AG10803 (cell line): ENCODE results near the gene OSMR.

ENCODE experiments used
- DNase-seq: peaks from one replicate; pipeline ENCODE4 v3.0.0; 2010; ENCODE audit warnings: low read depth
- H3K4me3 ChIP-seq: 2 replicates; pipeline ENCODE4 v1.5.1; 2011; ENCODE audit warnings: mild to moderate bottlenecking, low read length, control low read depth
- TF ChIP-seq, protein P1 (sequence below): conservative IDR thresholded peaks from 2 replicates; pipeline ENCODE4 v1.5.1; 2011; ENCODE audit warnings: mild to moderate bottlenecking, low read length, control low read depth, inconsistent platforms

The OSMR gene

DNA sequence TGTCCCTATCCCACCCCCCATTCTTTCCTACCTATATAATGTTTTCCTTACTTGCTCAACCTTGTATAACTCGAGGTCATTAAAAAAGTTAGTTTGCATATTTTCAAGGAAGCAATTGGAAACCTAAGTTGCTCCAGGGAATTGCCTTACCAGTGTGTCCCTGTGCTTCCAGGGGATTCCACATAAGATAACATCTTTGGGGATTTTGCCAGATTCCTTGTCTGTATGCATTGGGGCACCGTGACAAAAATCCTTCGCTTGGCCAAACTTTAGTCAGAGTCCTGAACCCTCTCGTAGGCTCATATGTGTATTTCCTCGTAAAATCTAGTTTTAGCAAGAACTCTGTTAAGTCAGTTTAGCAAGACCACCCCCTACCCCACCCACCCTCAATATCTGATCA lies 14.7 kb upstream of the OSMR start:
- H3K4me3 ChIP-seq = no peak overlapping the region
- TF ChIP-seq, protein P1, sequence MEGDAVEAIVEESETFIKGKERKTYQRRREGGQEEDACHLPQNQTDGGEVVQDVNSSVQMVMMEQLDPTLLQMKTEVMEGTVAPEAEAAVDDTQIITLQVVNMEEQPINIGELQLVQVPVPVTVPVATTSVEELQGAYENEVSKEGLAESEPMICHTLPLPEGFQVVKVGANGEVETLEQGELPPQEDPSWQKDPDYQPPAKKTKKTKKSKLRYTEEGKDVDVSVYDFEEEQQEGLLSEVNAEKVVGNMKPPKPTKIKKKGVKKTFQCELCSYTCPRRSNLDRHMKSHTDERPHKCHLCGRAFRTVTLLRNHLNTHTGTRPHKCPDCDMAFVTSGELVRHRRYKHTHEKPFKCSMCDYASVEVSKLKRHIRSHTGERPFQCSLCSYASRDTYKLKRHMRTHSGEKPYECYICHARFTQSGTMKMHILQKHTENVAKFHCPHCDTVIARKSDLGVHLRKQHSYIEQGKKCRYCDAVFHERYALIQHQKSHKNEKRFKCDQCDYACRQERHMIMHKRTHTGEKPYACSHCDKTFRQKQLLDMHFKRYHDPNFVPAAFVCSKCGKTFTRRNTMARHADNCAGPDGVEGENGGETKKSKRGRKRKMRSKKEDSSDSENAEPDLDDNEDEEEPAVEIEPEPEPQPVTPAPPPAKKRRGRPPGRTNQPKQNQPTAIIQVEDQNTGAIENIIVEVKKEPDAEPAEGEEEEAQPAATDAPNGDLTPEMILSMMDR = no peak
- no peak for DNase-seq

DNA sequence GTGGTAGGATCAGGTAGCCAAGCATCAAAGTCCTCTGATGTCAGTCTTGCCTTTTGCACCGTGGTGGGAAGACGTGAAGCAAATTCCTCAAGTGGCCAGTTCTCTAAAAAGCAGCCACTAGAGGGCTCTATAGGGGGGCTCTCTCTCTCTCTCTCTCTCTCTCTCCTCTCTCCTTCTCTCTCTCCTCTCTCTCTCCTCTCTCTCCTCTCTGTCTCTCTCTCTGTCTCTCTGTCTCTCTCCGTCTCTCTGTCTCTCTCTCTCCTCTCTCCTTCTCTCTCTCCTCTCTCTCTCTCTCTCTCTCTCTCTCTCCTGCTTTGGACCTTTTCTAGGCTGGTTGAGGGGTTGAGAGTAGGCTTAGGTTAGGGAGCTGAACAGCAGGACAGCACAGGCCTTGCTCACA lies 13.9 kb upstream of the OSMR start:
- TF ChIP-seq, protein P1 = peak; percentile 63

DNA sequence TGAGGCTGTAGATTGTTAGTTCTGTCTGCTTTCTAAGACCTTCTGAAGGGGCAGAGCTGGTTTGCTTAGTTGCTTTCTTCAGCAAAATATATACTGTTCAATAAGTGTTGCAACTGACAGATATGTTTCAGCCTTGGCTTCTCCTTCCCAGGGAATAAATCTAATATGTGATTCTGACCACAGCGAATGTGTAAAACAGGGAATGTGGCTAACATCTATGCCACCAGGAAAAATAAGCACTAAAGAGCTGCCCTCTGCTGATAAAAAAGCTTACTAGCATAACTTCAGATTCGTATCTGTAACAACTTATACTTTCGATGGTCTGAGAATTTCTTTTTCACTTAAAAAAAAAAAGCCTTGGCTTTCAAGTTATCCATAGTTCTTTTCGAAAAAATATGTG lies 13.0 kb upstream of the OSMR start:
- TF ChIP-seq, protein P1 = no peak
- no peak for DNase-seq
- no peak overlapping the region for H3K4me3 ChIP-seq

More for the DNA sequence above, 13.9 kb upstream of the OSMR start:
- no peak overlapping the region for H3K4me3 ChIP-seq
- DNase-seq = peak; percentile 62

DNA sequence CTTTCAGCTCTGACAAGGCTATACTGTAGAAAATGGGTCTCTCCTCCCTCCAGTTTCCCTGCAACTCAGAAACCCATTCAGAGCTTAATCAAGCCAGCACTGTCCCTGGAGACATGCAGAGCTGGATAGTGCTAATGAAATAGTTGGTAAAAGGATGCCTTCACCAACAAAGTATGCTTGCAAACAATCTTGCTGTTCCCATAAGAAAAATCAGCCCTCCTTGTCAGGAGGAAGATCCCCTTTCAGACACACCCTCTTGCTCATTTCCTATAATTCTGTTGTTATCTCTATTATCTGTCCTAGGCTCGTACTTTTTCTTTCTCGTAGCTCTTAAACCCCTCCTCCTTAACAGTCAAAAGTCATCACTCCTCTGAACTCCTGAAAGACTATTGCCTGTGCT lies 9.9 kb upstream of the OSMR start:
- DNase-seq = peak; percentile 78

DNA sequence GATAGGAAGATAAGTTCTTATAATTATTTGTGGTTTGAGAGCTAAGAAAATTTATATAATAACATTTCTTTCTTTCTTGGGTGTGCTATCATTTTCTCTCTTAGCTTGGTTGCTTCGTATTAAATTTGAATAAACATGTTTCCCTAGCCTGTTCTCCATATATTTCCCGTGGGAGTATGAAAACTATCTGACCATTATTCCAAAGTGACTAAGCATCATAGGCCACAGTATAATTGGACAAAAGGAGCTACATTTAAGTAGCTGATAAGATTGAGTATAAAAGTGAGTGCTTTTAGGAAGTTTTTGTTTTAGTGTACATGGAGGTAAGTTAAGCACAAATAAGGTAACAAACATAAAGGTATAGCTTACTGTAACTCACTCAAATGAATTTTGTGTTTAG lies 8.4 kb upstream of the OSMR start:
- H3K4me3 ChIP-seq = no peak overlapping the region
- no peak for DNase-seq
- TF ChIP-seq, protein P1 = no peak

More for the DNA sequence above, 9.9 kb upstream of the OSMR start:
- H3K4me3 ChIP-seq = no peak overlapping the region
- TF ChIP-seq, protein P1 = no peak

DNA sequence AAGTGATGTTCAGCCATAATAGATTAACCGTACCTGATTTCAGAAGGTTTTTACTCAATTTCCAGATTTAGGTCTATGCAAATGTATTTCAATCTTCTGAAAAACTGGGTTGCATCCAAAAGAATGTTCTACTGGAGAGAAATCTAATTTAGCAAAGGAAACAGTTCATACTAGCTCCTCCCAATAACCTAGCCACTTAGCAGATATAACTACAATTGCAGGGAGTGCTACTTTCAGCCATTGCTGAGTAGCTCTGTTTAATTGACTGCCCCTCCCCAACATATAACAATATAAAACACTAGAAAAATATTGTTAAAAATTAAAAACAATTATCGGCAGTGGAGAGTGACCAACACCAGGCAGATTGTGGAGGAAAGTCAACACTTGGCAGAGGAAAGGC lies 7.9 kb upstream of the OSMR start:
- TF ChIP-seq, protein P1 = no peak

DNA sequence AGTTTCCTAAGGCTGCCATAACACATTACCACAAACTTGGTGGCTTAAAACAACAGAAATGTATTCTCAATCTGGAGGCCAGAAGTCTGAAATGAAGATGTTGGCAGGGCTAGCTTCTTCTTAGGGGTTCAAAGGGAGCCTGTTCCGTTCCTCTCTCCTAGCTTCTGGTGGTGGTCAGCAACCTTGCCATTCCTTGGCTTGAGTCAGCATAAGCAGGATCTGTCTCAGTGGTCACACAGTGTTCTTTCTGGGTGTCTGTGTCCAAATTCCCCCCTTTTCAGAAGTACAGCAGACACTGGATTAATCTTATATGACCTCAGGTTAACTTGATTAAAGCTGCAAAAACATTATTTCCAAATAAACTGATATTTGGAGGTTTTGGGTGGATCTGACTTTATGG lies 2.1 kb upstream of the OSMR start:
- TF ChIP-seq, protein P1 = no peak
- no peak for DNase-seq
- H3K4me3 ChIP-seq = no peak overlapping the region

More for the DNA sequence above, 7.9 kb upstream of the OSMR start:
- no peak for DNase-seq
- no peak overlapping the region for H3K4me3 ChIP-seq
